Common myeloid progenitor, CD34-positive (primary cell): ENCODE results near the gene IL25.

Source experiments
- CTCF ChIA-PET: fragments of 350-600 bp; sonication (Branson Sonifier 250); formaldehyde crosslinking; loops from one replicate; lab custom pipeline; 2021; ENCODE audit warnings: antibody characterized with exemption; lab: Charles Lee
- POLR2A ChIA-PET: fragments of 350-600 bp; sonication (Branson Sonifier 250); formaldehyde crosslinking; loops from one replicate; lab custom pipeline; 2021; ENCODE audit warnings: antibody characterized with exemption; lab: Charles Lee
- DNase-seq, 3 donors: peaks; one replicate each; pipeline versions ENCODE4 v3.0.0 to v3.0.0-alpha.2; 2013
- H3K27ac ChIP-seq, 2 experiments: 1 replicate in 1 of 2; 2 replicates in 1 of 2; pipeline ENCODE4 v1.7.0; 2013; ENCODE audit warnings: inconsistent platforms in 2 of 2, low read length in 2 of 2, mild to moderate bottlenecking in 2 of 2, low read depth in 1 of 2, moderate library complexity in 1 of 2; ENCODE audit not compliant: severe bottlenecking in 2 of 2, insufficient read depth in 1 of 2, poor library complexity in 1 of 2
- H3K27me3 ChIP-seq, 5 experiments: replicated peaks in 2 of 5; 1 replicate in 3 of 5; 2 replicates in 2 of 5; pipeline versions ENCODE4 v1.6.1 to v1.7.0; 2013; ENCODE audit warnings: low read length in 4 of 5, mild to moderate bottlenecking in 2 of 5, moderate library complexity in 2 of 5, inconsistent platforms in 1 of 5; ENCODE audit not compliant: insufficient read depth in 5 of 5, control insufficient read depth in 4 of 5
- H3K36me3 ChIP-seq, 4 experiments: 1 replicate in 2 of 4; 2 replicates in 2 of 4; pipeline versions ENCODE4 v1.6.1 to v1.7.0; 2013; ENCODE audit warnings: low read length in 3 of 4, control low read depth in 1 of 4, mild to moderate bottlenecking in 1 of 4; ENCODE audit not compliant: control insufficient read depth in 4 of 4, insufficient read depth in 4 of 4
- H3K4me1 ChIP-seq, 4 experiments: 1 replicate in 3 of 4; 2 replicates in 1 of 4; pipeline versions ENCODE4 v1.6.1 to v1.7.1; 2013; ENCODE audit warnings: low read length in 3 of 4, mild to moderate bottlenecking in 3 of 4, control low read depth in 1 of 4, inconsistent platforms in 1 of 4, moderate library complexity in 1 of 4; ENCODE audit not compliant: control insufficient read depth in 4 of 4, insufficient read depth in 4 of 4; ENCODE audit errors: control extremely low read depth in 1 of 4
- H3K4me3 ChIP-seq, 7 experiments: 1 replicate in 4 of 7; 2 replicates in 3 of 7; pipeline versions ENCODE4 v1.5.1 to v1.7.0; 2013; ENCODE audit warnings: mild to moderate bottlenecking in 7 of 7, low read length in 6 of 7, moderate library complexity in 6 of 7, inconsistent platforms in 2 of 7, low read depth in 2 of 7, control low read depth in 1 of 7; ENCODE audit not compliant: insufficient read depth in 4 of 7, control insufficient read depth in 1 of 7; ENCODE audit errors: extremely low read depth in 1 of 7
- H3K9me3 ChIP-seq, 5 experiments: 1 replicate in 4 of 5; 2 replicates in 1 of 5; pipeline versions ENCODE4 v1.6.1 to v1.7.1; 2013; ENCODE audit warnings: low read length in 4 of 5, mild to moderate bottlenecking in 2 of 5, inconsistent platforms in 1 of 5, low read depth in 1 of 5, moderate library complexity in 1 of 5; ENCODE audit not compliant: control insufficient read depth in 4 of 5, insufficient read depth in 2 of 5; ENCODE audit errors: control extremely low read depth in 1 of 5
- WGBS: methylation state at CpG from one replicate; pipeline ENCODE4 v1.1.5; 2013; ENCODE audit not compliant: insufficient coverage; 5-methylcytosine and 5-hydroxymethylcytosine counted together

Gene IL25

GRCh38 chr14:23402296-23403138, 29.9 kb downstream of the IL25 start:
- Histone ChIP-seq H3K4me3 (no peak overlapping the region), H3K36me3 (no peaks in the 10 kb centered on the region), H3K4me1 (no peaks in the 10 kb centered on the region), H3K9me3 (no peaks in the 10 kb centered on the region), H3K27ac (no peak overlapping the region), H3K27me3 (no peaks in the 10 kb centered on the region)
- ChIA-PET CTCF (interaction anchor here (0.6 kb wide), 1 partner anchor 56 kb away, joined by 4 read pairs; no protein-coding TSS in a partner anchor), POLR2A (no interaction called here)
- 95% methylated on average over 22 of the region's 25 CpGs for WGBS
- DNase-seq, result no peak

DNA sequence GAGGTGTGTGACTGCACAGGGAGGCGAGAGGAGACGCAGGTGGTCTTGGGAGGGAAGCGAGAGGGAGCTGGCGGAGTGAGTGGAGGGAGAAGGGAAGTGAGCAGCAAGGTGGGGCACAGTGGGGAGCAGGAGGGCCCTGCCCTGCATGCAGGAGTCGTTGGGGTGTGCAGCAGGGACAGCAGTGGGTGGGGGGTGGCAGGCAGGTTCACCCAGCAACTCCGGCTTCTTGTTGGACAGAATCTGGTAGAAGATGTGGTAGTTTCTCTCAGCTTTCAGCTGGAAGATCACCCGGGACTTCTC, 30.5 kb downstream of the IL25 start:
- ChIA-PET POLR2A (no interaction called here), CTCF (no interaction called here)
- no peak for DNase-seq
- no peaks in the 10 kb centered on the region for H3K9me3 ChIP-seq
- no peak overlapping the region for H3K27ac ChIP-seq
- 65% methylated on average over 7 of the region's 7 CpGs for WGBS
- no peaks in the 10 kb centered on the region for H3K36me3 ChIP-seq
- H3K27me3 ChIP-seq, result no peaks in the 10 kb centered on the region
- H3K4me3 ChIP-seq, result no peak overlapping the region
- no peaks in the 10 kb centered on the region for H3K4me1 ChIP-seq

DNA sequence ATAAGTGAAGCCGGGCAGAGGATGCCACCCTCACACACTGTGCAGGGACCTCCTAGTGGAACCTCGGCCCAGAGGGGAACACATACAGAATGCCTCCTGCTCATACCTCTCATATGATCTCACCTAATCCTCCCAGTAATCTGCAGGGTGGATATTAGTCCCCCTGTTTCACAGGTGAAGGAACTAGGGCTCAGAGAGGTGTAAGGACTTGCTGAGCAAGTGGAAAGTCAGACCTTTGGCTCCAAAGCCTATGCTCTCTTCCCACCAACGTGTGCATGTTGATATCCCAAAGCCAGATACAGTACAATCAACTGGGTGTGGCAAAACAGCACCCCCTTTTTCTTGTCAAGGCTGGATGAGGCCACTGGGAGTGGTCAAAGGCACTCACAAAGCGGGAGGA, 31.3 kb downstream of the IL25 start:
- no peaks in the 10 kb centered on the region for H3K9me3 ChIP-seq
- no peak overlapping the region for H3K4me3 ChIP-seq
- no peaks in the 10 kb centered on the region for H3K4me1 ChIP-seq
- no peaks in the 10 kb centered on the region for H3K36me3 ChIP-seq
- no CpG with 5 or more reads among the region's 4 CpGs for WGBS
- DNase-seq, result no peak
- no peaks in the 10 kb centered on the region for H3K27me3 ChIP-seq
- POLR2A ChIA-PET, result no interaction called here
- H3K27ac ChIP-seq, result no peak overlapping the region
- CTCF ChIA-PET, result no interaction called here

DNA sequence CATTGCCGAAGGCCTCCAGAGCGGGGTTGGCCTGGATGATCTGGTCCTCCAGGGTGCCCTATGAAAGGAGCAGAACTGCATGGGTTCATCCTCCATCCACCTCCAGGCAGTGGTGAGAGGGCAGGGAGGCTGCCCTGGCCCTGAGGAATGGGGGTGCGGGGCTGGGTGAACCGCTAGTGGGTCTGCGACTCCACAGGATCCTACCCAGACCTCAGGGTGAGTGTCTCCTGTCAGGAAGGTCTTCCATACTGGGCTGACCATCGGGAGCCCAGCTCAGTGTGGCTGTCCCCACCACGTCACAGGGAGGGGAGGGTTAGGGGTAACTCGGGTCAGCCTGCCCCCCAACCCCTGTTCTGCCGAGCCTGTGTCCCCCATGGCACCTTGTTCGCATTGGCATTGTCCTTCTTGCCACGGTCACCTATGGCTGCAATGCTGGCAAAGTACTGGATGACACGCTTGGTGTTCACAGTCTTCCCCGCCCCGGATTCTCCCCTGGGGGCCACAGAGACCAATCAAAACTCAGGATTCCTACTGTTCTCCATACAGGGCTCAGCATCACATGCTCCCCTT, 31.8 kb downstream of the IL25 start:
- DNase-seq, result no peak
- CTCF ChIA-PET, result no interaction called here
- no peaks in the 10 kb centered on the region for H3K27me3 ChIP-seq
- H3K27ac ChIP-seq, result no peak overlapping the region
- H3K36me3 ChIP-seq, result no peaks in the 10 kb centered on the region
- H3K9me3 ChIP-seq, result no peaks in the 10 kb centered on the region
- no peaks in the 10 kb centered on the region for H3K4me1 ChIP-seq
- H3K4me3 ChIP-seq, result no peak overlapping the region
- POLR2A ChIA-PET, result no interaction called here
- WGBS, result 92% methylated on average over 11 of the region's 14 CpGs

- Histone ChIP-seq H3K36me3 (no peaks in the 10 kb centered on the region), H3K9me3 (no peaks in the 10 kb centered on the region), H3K4me1 (no peaks in the 10 kb centered on the region), H3K27me3 (no peaks in the 10 kb centered on the region), H3K4me3 (no peak overlapping the region), H3K27ac (no peak overlapping the region)
- no peak for DNase-seq
- POLR2A ChIA-PET, result no interaction called here
- CTCF ChIA-PET, result no interaction called here
- WGBS, result 94% methylated on average over 10 of the region's 10 CpGs
Measured at GRCh38 chr14:23405096-23405495, 32.5 kb downstream of the IL25 start.

- DNase-seq, result no peak
- H3K4me3 ChIP-seq, result no peak overlapping the region
- no peaks in the 10 kb centered on the region for H3K4me1 ChIP-seq
- H3K27ac ChIP-seq, result no peak overlapping the region
- H3K36me3 ChIP-seq, result no peaks in the 10 kb centered on the region
- H3K9me3 ChIP-seq, result no peaks in the 10 kb centered on the region
- ChIA-PET POLR2A (no interaction called here), CTCF (interaction anchor here (1.0 kb wide), 1 partner anchor 32 kb away, joined by 3 read pairs; no protein-coding TSS in a partner anchor)
- 79% methylated on average over 12 of the region's 13 CpGs for WGBS
- H3K27me3 ChIP-seq, result no peaks in the 10 kb centered on the region
Measured at GRCh38 chr14:23405516-23406025, 33.0 kb downstream of the IL25 start.

GRCh38 chr14:23406244-23406643, 33.6 kb downstream of the IL25 start:
- Histone ChIP-seq H3K27ac (no peak overlapping the region), H3K4me1 (no peaks in the 10 kb centered on the region), H3K9me3 (no peaks in the 10 kb centered on the region), H3K36me3 (no peaks in the 10 kb centered on the region), H3K4me3 (no peak overlapping the region), H3K27me3 (no peaks in the 10 kb centered on the region)
- no peak for DNase-seq
- 92% methylated on average over 4 of the region's 4 CpGs for WGBS
- CTCF ChIA-PET, result interaction anchor here (1.0 kb wide), 1 partner anchor 32 kb away, joined by 3 read pairs; no protein-coding TSS in a partner anchor
- POLR2A ChIA-PET, result no interaction called here
